Endodermal cell (in vitro differentiated cells): Measurements from ENCODE around the gene PRAMEF14. TPM values are rescaled to one million over a fixed set of nuclear protein-coding genes. Genes with fewer than 3 reads are reported as not detected.
A peak's percentile ranks its signal among the peaks of the same experiment; 100 is the strongest.
"Not testable (repeated sequence)": the region's sequence is repeated elsewhere in the genome, so short reads cannot be mapped to it uniquely, and the experiment has no call there.

Experiments used
- DNase-seq: peaks from one replicate; pipeline ENCODE4 v3.0.0-alpha.2; 2017
- H3K27ac ChIP-seq: 2 replicates; pipeline ENCODE4 v1.5.1; 2013; ENCODE audit warnings: mild to moderate bottlenecking, low read depth, low read length, moderate library complexity
- H3K27me3 ChIP-seq: 2 replicates; pipeline ENCODE4 v1.6.1; 2013; ENCODE audit warnings: mild to moderate bottlenecking, low read length, moderate library complexity; ENCODE audit not compliant: insufficient read depth, control insufficient read depth, poor library complexity, severe bottlenecking
- H3K36me3 ChIP-seq: 2 replicates; pipeline ENCODE4 v1.7.0; 2013; ENCODE audit warnings: mild to moderate bottlenecking, low read length, moderate library complexity; ENCODE audit not compliant: control insufficient read depth, insufficient read depth
- H3K4me1 ChIP-seq: one replicate; pipeline ENCODE4 v1.7.0; 2013; ENCODE audit warnings: low read length; ENCODE audit not compliant: control insufficient read depth, insufficient read depth
- H3K4me3 ChIP-seq: 2 replicates; pipeline ENCODE4 v1.5.1; 2013; ENCODE audit warnings: mild to moderate bottlenecking, low read length, moderate library complexity
- H3K9ac ChIP-seq: 2 replicates; pipeline ENCODE4 v1.6.1; 2013; ENCODE audit warnings: mild to moderate bottlenecking, low read length, moderate library complexity; ENCODE audit not compliant: poor library complexity, severe bottlenecking; ENCODE audit errors: extremely low read depth
- H3K9me3 ChIP-seq: 2 replicates; pipeline ENCODE4 v1.6.1; 2013; ENCODE audit warnings: mild to moderate bottlenecking, low read length, moderate library complexity; ENCODE audit not compliant: control insufficient read depth
- H3K27ac Mint-ChIP-seq: 2 replicates; pipeline ENCODE4 v1.8.0; 2020; ENCODE audit warnings: mixed read lengths
- H3K27me3 Mint-ChIP-seq: 2 replicates; pipeline ENCODE4 v1.8.0; 2021; ENCODE audit warnings: mild to moderate bottlenecking, mixed read lengths; ENCODE audit not compliant: insufficient read depth
- H3K36me3 Mint-ChIP-seq: 2 replicates; pipeline ENCODE4 v1.8.0; 2020; ENCODE audit warnings: low read depth, mixed read lengths
- H3K4me1 Mint-ChIP-seq: 2 replicates; pipeline ENCODE4 v1.8.0; 2020; ENCODE audit warnings: mixed read lengths
- H3K4me3 Mint-ChIP-seq: 2 replicates; pipeline ENCODE4 v1.8.0; 2020; ENCODE audit warnings: mild to moderate bottlenecking, moderate library complexity, mixed read lengths
- H3K9me3 Mint-ChIP-seq: 2 replicates; pipeline ENCODE4 v1.8.0; 2020; ENCODE audit warnings: mild to moderate bottlenecking, mixed read lengths
- WGBS, 2 experiments: methylation state at CpG; one replicate each; pipeline versions ENCODE4 v1.1.5 to v1.1.7; 2013; ENCODE audit warnings: missing lambda C conversion rate in 2 of 2, mixed read lengths in 1 of 2; ENCODE audit not compliant: insufficient coverage in 1 of 2, insufficient read length in 1 of 2; 5-methylcytosine and 5-hydroxymethylcytosine counted together
- total RNA-seq, 2 donors: library from RNA; stranded (reverse); fragmentation: NEBNext Ultra II Directional in 1 of 2; extraction: Animal tissue kit (Norgen Biotek cat#: 25700) in 1 of 2; gene quantifications; 2 replicates in 1 of 2; 3 replicates in 1 of 2; pipeline ENCODE4 v1.2.1, GENCODE V29; 2021
- TF ChIP-seq, protein P1 (sequence below): fragments of 200-600 bp; sonication (generic); conservative IDR thresholded peaks from 2 replicates; pipeline ENCODE4 v1.5.0; 2021; ENCODE audit warnings: antibody characterized with exemption, mild to moderate bottlenecking

The PRAMEF14 gene
- total RNA-seq, 2 donors from 2014 or later: not detected

DNA sequence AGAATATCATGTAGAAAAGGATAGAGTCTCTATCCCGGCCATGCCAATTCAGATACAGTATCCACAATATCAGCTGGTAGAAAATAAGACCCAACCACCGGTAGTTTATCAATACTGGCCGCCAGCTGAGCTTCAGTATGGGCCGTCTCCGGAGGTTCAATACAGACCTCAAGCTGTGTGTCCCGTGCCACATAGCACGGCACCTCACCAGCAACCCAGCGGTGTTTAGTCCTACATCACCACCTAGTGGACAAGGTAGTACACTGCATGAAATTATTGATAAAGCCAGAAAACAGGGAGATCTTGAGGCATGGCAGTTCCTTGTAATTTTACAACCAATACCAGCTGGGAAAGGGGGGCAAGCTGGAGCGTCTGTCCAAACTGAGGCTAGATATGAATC is 7.5 kb upstream of the PRAMEF14 start:
- not testable (repeated sequence) for H3K4me3 Mint-ChIP-seq, H3K4me1 ChIP-seq, H3K27ac ChIP-seq, H3K9me3 ChIP-seq, H3K27ac Mint-ChIP-seq, H3K27me3 Mint-ChIP-seq, H3K36me3 Mint-ChIP-seq, H3K4me3 ChIP-seq, H3K9ac ChIP-seq, H3K27me3 ChIP-seq, H3K36me3 ChIP-seq, DNase-seq, H3K4me1 Mint-ChIP-seq
- 0% methylated on average over 1 of the region's 9 CpGs; no CpG with 5 or more reads in 1 of the 2 experiments for WGBS, 2 experiments
- TF ChIP-seq, protein P1, sequence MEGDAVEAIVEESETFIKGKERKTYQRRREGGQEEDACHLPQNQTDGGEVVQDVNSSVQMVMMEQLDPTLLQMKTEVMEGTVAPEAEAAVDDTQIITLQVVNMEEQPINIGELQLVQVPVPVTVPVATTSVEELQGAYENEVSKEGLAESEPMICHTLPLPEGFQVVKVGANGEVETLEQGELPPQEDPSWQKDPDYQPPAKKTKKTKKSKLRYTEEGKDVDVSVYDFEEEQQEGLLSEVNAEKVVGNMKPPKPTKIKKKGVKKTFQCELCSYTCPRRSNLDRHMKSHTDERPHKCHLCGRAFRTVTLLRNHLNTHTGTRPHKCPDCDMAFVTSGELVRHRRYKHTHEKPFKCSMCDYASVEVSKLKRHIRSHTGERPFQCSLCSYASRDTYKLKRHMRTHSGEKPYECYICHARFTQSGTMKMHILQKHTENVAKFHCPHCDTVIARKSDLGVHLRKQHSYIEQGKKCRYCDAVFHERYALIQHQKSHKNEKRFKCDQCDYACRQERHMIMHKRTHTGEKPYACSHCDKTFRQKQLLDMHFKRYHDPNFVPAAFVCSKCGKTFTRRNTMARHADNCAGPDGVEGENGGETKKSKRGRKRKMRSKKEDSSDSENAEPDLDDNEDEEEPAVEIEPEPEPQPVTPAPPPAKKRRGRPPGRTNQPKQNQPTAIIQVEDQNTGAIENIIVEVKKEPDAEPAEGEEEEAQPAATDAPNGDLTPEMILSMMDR: peak; percentile 34
- peaks cover 28% of the 10 kb centered on the region for H3K9me3 Mint-ChIP-seq

DNA sequence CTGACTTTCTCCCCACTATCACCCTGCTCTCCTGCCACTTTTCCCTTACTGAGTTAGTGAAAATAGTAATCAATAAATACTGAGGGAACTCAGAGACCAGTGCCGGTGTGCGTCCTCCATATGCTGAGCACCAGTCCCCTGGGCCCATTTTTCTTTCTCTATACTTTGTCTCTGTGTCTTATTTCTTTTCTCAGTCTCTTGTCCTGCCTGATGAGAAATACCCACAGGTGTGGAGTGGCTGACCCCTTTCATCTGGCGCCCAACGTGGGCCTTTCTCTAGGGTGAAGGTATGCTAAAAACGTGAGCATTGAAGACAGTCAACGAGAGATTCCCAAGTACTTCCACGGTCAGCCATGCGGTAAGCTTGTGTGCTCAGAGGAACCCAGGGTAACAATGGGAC is 6.5 kb upstream of the PRAMEF14 start:
- H3K27ac Mint-ChIP-seq, H3K9ac ChIP-seq, H3K27me3 Mint-ChIP-seq, H3K4me3 ChIP-seq, H3K4me1 Mint-ChIP-seq, H3K4me3 Mint-ChIP-seq, H3K4me1 ChIP-seq, H3K27me3 ChIP-seq, H3K27ac ChIP-seq, H3K36me3 ChIP-seq, DNase-seq, H3K9me3 ChIP-seq, H3K36me3 Mint-ChIP-seq: not testable (repeated sequence)
- H3K9me3 Mint-ChIP-seq: peaks cover 30% of the 10 kb centered on the region
- WGBS, 2 experiments: 89% methylated on average over 4 of the region's 8 CpGs; no CpG with 5 or more reads in 1 of the 2 experiments

DNA sequence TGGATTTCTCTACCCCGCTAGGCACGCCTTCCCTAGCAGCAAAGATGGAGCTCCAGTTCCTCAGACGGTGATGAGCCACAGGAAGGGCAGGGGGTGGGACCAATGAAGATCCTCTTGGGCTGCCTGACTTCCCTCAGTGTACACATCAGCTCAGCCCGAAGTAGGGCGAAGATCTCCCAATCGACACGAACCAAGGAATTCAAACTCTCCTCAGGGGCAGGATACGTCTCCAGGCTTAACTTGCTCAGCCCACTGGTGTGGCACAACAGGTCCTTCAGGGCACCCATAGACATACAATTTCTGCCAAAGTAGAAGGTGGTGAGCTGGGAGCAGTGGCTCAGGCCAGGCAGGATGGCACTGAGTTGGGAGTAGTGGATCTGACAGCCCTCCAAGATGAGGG is 4.4 kb downstream of the PRAMEF14 start:
- H3K4me3 ChIP-seq, H3K36me3 Mint-ChIP-seq, H3K36me3 ChIP-seq, H3K4me1 Mint-ChIP-seq, H3K4me1 ChIP-seq, DNase-seq, H3K27ac ChIP-seq, H3K9me3 ChIP-seq, H3K27me3 ChIP-seq, H3K27me3 Mint-ChIP-seq, H3K9ac ChIP-seq, H3K27ac Mint-ChIP-seq, H3K4me3 Mint-ChIP-seq: not testable (repeated sequence)
- H3K9me3 Mint-ChIP-seq: peaks cover 33% of the 10 kb centered on the region
- WGBS, 2 experiments: 75 to 79% methylated on average over 5 to 8 of the region's 8 CpGs

DNA sequence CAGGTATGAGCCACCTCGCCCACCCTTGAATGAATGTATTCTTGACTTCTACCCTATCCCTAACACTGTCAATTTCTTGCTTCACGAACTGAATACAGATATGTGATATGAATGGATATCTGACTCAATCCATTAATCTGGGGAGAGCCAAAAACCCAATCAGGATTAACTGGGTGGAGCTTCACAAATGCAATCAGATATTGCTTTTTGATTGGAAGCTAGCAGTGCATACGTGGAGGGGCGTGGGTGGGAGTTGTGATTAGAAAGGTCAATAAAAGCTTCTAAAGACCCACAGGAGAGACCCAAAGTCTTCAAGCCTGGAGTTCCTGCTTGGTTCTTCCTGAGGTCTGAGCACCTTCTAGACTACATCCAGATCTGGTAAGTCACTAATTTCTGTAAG is 31.7 kb downstream of the PRAMEF14 start, which contains the start of gene PRAMEF15:
Gene PRAMEF15, plus strand, starts transcription at position 301 of the 400 bp plus-strand sequence. CDS start 2,827 bp downstream, outside the sequence.
- WGBS, 2 experiments: no CpG with 5 or more reads among the region's 4 CpGs
- not testable (repeated sequence) for H3K4me3 Mint-ChIP-seq, H3K4me1 Mint-ChIP-seq, H3K36me3 Mint-ChIP-seq, H3K27ac Mint-ChIP-seq, H3K4me1 ChIP-seq, H3K36me3 ChIP-seq, DNase-seq, H3K9me3 ChIP-seq, H3K27me3 Mint-ChIP-seq, H3K9ac ChIP-seq, H3K27me3 ChIP-seq, H3K4me3 ChIP-seq, H3K27ac ChIP-seq
- H3K9me3 Mint-ChIP-seq: peaks cover 39% of the 10 kb centered on the region

DNA sequence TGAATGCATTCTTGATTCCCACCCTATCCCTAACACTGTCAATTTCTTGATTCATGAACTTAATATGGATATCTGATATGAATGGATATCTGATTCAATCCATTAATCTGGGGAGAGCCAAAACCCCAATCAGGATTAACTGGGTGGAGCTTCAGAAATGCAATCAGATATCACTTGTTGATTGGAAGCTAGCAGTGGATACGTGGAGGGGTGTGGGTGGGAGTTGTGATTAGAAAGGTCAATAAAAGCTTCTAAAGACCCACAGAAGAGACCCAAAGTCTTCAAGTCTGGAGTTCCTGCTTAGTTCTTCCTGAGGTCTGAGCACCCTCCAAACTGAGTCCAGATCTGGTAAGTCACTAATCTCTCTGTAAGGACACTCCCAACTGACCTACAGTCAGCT is 43.7 kb downstream of the PRAMEF14 start, which contains the start of gene PRAMEF33:
Gene PRAMEF33, plus strand, starts transcription at position 301 of the 400 bp plus-strand sequence. CDS start 2,416 bp downstream, outside the sequence.
- not testable (repeated sequence) for H3K9ac ChIP-seq, H3K9me3 ChIP-seq, H3K27me3 Mint-ChIP-seq, H3K27ac ChIP-seq, H3K4me3 Mint-ChIP-seq, H3K4me1 ChIP-seq, H3K36me3 ChIP-seq, H3K9me3 Mint-ChIP-seq, H3K4me3 ChIP-seq, DNase-seq, H3K27me3 ChIP-seq, H3K27ac Mint-ChIP-seq, H3K4me1 Mint-ChIP-seq, H3K36me3 Mint-ChIP-seq
- WGBS, 2 experiments: no CpG with 5 or more reads among the region's 1 CpG

DNA sequence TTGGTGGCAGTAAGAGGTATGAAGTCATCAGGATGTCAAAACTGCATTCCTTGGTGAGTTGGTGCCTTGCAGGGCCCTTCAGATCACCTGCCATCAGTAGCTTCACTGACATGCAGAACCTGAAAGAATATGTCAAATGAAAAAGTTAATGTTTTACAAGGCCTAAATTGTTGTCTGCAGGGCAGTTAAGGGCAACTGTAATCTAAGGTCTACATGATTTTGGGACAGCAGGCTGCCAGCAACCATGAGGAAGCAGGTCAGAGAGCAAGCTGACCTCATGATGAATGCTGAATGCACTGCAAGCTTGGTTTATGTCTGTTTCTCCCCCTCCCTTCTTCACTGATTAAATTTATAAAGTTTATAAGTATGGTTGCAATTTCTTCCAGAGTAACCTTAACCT is 44.7 kb downstream of the PRAMEF14 start:
- H3K27ac ChIP-seq, H3K4me1 Mint-ChIP-seq, H3K36me3 ChIP-seq, H3K36me3 Mint-ChIP-seq, H3K9me3 Mint-ChIP-seq, H3K27ac Mint-ChIP-seq, H3K9me3 ChIP-seq, H3K4me3 ChIP-seq, H3K27me3 ChIP-seq, DNase-seq, H3K4me1 ChIP-seq, H3K9ac ChIP-seq, H3K4me3 Mint-ChIP-seq, H3K27me3 Mint-ChIP-seq: not testable (repeated sequence)
